Fibroblast of lung (primary cell): Measurements from ENCODE around the gene EPB41L1. TPM values are rescaled to one million over a fixed set of nuclear protein-coding genes. Genes with fewer than 3 reads are reported as not detected.

Experiments
- DNase-seq, 2 donors: peaks; one replicate each; pipeline versions ENCODE4 v3.0.0 to v3.0.0-alpha.2; 2010; ENCODE audit warnings: low read depth in 2 of 2
- H2AFZ ChIP-seq: 2 replicates; pipeline ENCODE4 v1.5.1; 2012; ENCODE audit warnings: low read length, control low read depth, inconsistent platforms
- H3K27ac ChIP-seq: 2 replicates; pipeline ENCODE4 v1.5.1; 2011; ENCODE audit warnings: low read length, control low read depth; ENCODE audit not compliant: insufficient read depth
- H3K27me3 ChIP-seq: 2 replicates; pipeline ENCODE4 v1.5.1; 2011; ENCODE audit warnings: mild to moderate bottlenecking, low read length; ENCODE audit not compliant: control insufficient read depth, insufficient read depth
- H3K36me3 ChIP-seq: 2 replicates; pipeline ENCODE4 v1.5.1; 2011; ENCODE audit warnings: low read length; ENCODE audit not compliant: control insufficient read depth, insufficient read depth
- H3K4me1 ChIP-seq: 2 replicates; pipeline ENCODE4 v1.5.1; 2011; ENCODE audit warnings: low read length; ENCODE audit not compliant: control insufficient read depth, insufficient read depth; ENCODE audit errors: extremely low read depth
- H3K4me2 ChIP-seq: 2 replicates; pipeline ENCODE4 v1.5.1; 2011; ENCODE audit warnings: low read length, control low read depth; ENCODE audit not compliant: insufficient read depth; ENCODE audit errors: extremely low read depth
- H3K4me3 ChIP-seq, 4 experiments: fragments of 200-600 bp in 1 of 4; sonication (generic) in 1 of 4; replicated peaks in 1 of 4; 2 replicates each; pipeline ENCODE4 v1.5.1; 2011 to 2016; ENCODE audit warnings: low read length in 4 of 4, low read depth in 3 of 4, mild to moderate bottlenecking in 3 of 4, control low read depth in 2 of 4, inconsistent platforms in 1 of 4, mixed read lengths in 1 of 4; ENCODE audit not compliant: insufficient read depth in 1 of 4; ENCODE audit errors: control extremely low read depth in 1 of 4
- H3K79me2 ChIP-seq: 2 replicates; pipeline ENCODE4 v1.5.1; 2012; ENCODE audit warnings: mild to moderate bottlenecking, low read length, inconsistent platforms; ENCODE audit not compliant: control insufficient read depth, insufficient read depth
- H3K9ac ChIP-seq: 2 replicates; pipeline ENCODE4 v1.5.1; 2011; ENCODE audit warnings: mild to moderate bottlenecking, low read length, control low read depth; ENCODE audit not compliant: insufficient read depth
- H3K9me3 ChIP-seq: 2 replicates; pipeline ENCODE4 v1.5.1; 2012; ENCODE audit warnings: low read depth, low read length; ENCODE audit not compliant: control insufficient read depth, insufficient read depth
- H4K20me1 ChIP-seq: 2 replicates; pipeline ENCODE4 v1.5.1; 2011; ENCODE audit warnings: low read length; ENCODE audit not compliant: control insufficient read depth, insufficient read depth; ENCODE audit errors: extremely low read depth
- CTCF ChIP-seq, 2 donors: IDR thresholded peaks in 1 of 2; conservative IDR thresholded peaks in 1 of 2; 1 replicate in 1 of 2; 2 replicates in 1 of 2; pipeline ENCODE4 v1.5.1; 2011 to 2012; ENCODE audit warnings: low read length in 2 of 2, control low read depth in 1 of 2, inconsistent platforms in 1 of 2, low read depth in 1 of 2, mild to moderate bottlenecking in 1 of 2
- EZH2 ChIP-seq: IDR thresholded peaks from 2 replicates; pipeline ENCODE4 v1.5.1; 2012; ENCODE audit warnings: low read length, control low read depth, mild to moderate bottlenecking; ENCODE audit errors: missing control alignments
- polyA plus RNA-seq, 2 donors: library from polyadenylated mRNA; depleted of rRNA in 1 of 2; stranded (reverse) in 1 of 2; unstranded in 1 of 2; fragments of >200 nt; gene quantifications; 2 replicates each; pipeline ENCODE4 v1.2.1, GENCODE V29; 2011 to 2012; ENCODE audit warnings: missing spikeins in 1 of 2
- total RNA-seq: library from RNA; depleted of rRNA; stranded (reverse); fragments of >200 nt; gene quantifications from 2 replicates; pipeline ENCODE4 v1.2.1, GENCODE V29; 2014

The EPB41L1 gene
- total and polyA plus RNA-seq, 2 donors (not counting 1 experiment from before 2014, with no cell fraction given): 16.2 to 17.0 TPM

- H3K36me3 ChIP-seq: no peaks in the 10 kb centered on the region
- H3K9ac ChIP-seq: no peak overlapping the region
- no peaks in the 10 kb centered on the region for H3K4me1 ChIP-seq
- H4K20me1 ChIP-seq: no peaks in the 10 kb centered on the region
- H3K79me2 ChIP-seq: no peaks in the 10 kb centered on the region
- H3K9me3 ChIP-seq: no peaks in the 10 kb centered on the region
- H3K4me2 ChIP-seq: no peak overlapping the region
- H3K27ac ChIP-seq: no peak overlapping the region
- DNase-seq: no peak
- H3K27me3 ChIP-seq: peaks cover 11% of the 10 kb centered on the region
- no peak overlapping the region for H3K4me3 ChIP-seq
- TF ChIP-seq CTCF (conservative IDR thresholded peaks at IDR 0.05 in 1 of 2, IDR thresholded peaks at IDR 0.05 in 1 of 2; ENCODE audit: low read depth in 1 of 2, low read length in 2 of 2) (no peak), EZH2 (no peak)
- no peak overlapping the region for H2AFZ ChIP-seq
Measured at GRCh38 chr20:36279362-36279761, 124.8 kb downstream of the EPB41L1 start.

DNA sequence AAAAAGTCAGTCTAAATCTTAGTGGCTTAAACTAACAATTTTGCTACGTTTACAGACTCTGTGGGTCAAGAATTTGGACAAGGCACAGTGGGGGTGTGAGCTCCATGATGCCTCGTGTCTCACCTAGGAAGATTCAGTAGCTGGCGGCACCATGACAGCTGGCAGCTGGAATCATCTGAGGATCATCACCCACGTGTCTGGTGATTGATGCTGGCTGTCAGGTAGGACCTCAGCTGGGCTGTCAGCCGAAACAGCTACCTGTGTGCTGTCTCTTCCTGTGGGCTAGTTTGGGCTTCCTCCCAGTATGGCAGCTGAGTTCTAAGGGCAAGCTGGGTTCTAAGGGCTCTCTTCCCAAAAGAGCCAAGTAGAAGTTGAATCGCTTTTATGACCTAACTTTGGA lies 125.2 kb downstream of the EPB41L1 start:
- Histone ChIP-seq H2AFZ (no peak overlapping the region), H3K27me3 (peaks cover 11% of the 10 kb centered on the region), H3K27ac (no peak overlapping the region), H3K4me2 (no peak overlapping the region), H3K4me1 (no peaks in the 10 kb centered on the region), H3K4me3 (no peak overlapping the region), H3K9ac (no peak overlapping the region), H3K79me2 (no peaks in the 10 kb centered on the region), H3K36me3 (no peaks in the 10 kb centered on the region), H3K9me3 (no peaks in the 10 kb centered on the region), H4K20me1 (no peaks in the 10 kb centered on the region)
- TF ChIP-seq CTCF (conservative IDR thresholded peaks at IDR 0.05 in 1 of 2, IDR thresholded peaks at IDR 0.05 in 1 of 2; ENCODE audit: low read depth in 1 of 2, low read length in 2 of 2) (no peak), EZH2 (no peak)
- DNase-seq: no peak

DNA sequence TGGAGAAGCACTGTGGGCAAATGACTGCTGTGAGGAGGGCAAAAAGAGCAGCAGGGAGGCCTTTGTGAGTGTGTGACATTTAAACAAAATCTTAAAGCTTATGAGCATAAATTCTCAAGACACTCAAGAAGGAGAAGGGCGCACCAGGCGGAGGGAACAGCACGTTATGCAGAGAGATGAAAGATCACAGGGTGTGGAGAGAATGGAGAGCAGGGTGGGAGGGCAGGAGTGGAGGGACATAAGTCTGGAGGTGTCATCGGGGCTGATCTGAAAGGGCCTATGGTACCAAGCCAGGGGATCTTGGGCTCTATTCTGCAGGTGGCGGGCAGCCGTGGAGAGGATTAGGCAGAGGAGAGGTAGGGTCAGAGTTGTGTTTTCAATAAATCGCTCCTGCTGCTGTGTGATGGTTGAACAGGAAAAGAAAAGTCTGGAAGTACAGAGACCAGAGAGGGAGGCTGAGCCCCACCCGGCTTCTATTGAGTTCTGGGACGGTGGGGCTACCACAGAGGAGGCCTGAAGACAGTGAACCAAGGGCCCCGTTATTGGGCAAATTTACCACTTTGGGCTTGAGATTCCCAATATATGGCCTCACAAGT lies 127.3 kb downstream of the EPB41L1 start:
- H3K9ac ChIP-seq: no peak overlapping the region
- no peaks in the 10 kb centered on the region for H4K20me1 ChIP-seq
- H3K4me2 ChIP-seq: no peak overlapping the region
- H3K27ac ChIP-seq: no peak overlapping the region
- H3K9me3 ChIP-seq: no peaks in the 10 kb centered on the region
- no peaks in the 10 kb centered on the region for H3K79me2 ChIP-seq
- no peak overlapping the region for H2AFZ ChIP-seq
- no peak for TF ChIP-seq CTCF (conservative IDR thresholded peaks at IDR 0.05 in 1 of 2, IDR thresholded peaks at IDR 0.05 in 1 of 2; ENCODE audit: low read depth in 1 of 2, low read length in 2 of 2)
- no peak for TF ChIP-seq EZH2
- H3K4me1 ChIP-seq: no peaks in the 10 kb centered on the region
- no peaks in the 10 kb centered on the region for H3K36me3 ChIP-seq
- no peak for DNase-seq
- H3K4me3 ChIP-seq: no peak overlapping the region
- H3K27me3 ChIP-seq: peaks cover 11% of the 10 kb centered on the region

Other genes with a start within 250 kb of the EPB41L1 start
- gene SCAND1, start 200.2 kb upstream of the EPB41L1 start, total RNA-seq: 44.3 and 59.6 TPM in 2 replicates
- 8.3 and 10.4 TPM in 2 replicates for gene SCAND1, start 200.2 kb upstream of the EPB41L1 start, polyA plus RNA-seq
- 1.3 and 2.6 TPM in 2 replicates for gene CNBD2, start 186.2 kb upstream of the EPB41L1 start, total RNA-seq
- 1.1 and 1.5 TPM in 2 replicates for gene CNBD2, start 186.2 kb upstream of the EPB41L1 start, polyA plus RNA-seq
- gene AAR2, start 81.7 kb downstream of the EPB41L1 start, total RNA-seq: 21.8 and 24.6 TPM in 2 replicates
- 24.3 and 25.3 TPM in 2 replicates for gene AAR2, start 81.7 kb downstream of the EPB41L1 start, polyA plus RNA-seq
- 12.1 and 25.9 TPM in 2 replicates for gene DLGAP4, start 151.6 kb downstream of the EPB41L1 start, total RNA-seq
- gene DLGAP4, start 151.6 kb downstream of the EPB41L1 start, polyA plus RNA-seq: 26.9 and 40.2 TPM in 2 replicates